Measurements from ENCODE around the gene UAP1L1.
"Not testable (repeated sequence)": the region's sequence is repeated elsewhere in the genome, so short reads cannot be mapped to it uniquely, and the experiment has no call there.

Gene UAP1L1

DNA sequence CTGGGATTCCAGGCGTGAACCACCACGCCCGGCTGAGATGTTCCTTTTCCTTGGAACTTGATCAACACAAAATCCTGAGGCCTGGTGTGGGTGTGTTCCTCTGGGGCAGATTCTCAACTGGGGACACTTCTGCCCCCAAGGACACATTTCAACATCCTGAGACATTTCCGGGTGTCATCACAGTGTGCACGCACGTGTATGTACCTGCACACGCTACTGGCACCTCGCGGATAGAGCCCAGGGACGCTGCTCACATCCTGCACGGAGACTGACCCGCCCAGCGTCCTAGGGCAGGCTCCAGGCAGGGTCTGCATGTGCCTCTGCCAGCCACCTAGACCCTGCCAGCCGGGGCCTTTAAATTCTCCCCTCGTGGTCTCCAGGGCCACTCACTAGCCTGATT is 14.9 kb upstream of the UAP1L1 start:
- Histone ChIP-seq H3K79me1 (ENCODE audit: low read length) (no peaks in the 10 kb centered on the region), H2AFZ (ENCODE audit: insufficient read depth, low read length, poor library complexity) (no peak overlapping the region), H3K4me1 (ENCODE audit: control insufficient read depth in 1 of 2, insufficient read depth in 2 of 2, low read length in 2 of 2) (no peaks in the 10 kb centered on the region), H2AK5ac (ENCODE audit: low read length) (no peak overlapping the region), H2BK12ac (ENCODE audit: low read length) (no peak overlapping the region), H3K18ac (ENCODE audit: low read length) (no peak overlapping the region), H3K14ac (ENCODE audit: low read length) (no peak overlapping the region), H4K91ac (ENCODE audit: low read depth, low read length) (no peak overlapping the region), H3K4me2 (ENCODE audit: low read length) (no peak overlapping the region), H3K27me3 (ENCODE audit: insufficient read depth, low read length) (no peaks in the 10 kb centered on the region), H3K79me2 (ENCODE audit: control insufficient read depth, insufficient read depth, low read length, poor library complexity) (no peaks in the 10 kb centered on the region), H3K23ac (ENCODE audit: low read length) (no peak overlapping the region), H4K8ac (ENCODE audit: low read depth, low read length) (no peak overlapping the region), H2BK120ac (ENCODE audit: insufficient read depth, low read length, poor library complexity) (no peak overlapping the region), H3K4me3 (ENCODE audit: low read depth, low read length) (no peak overlapping the region), H3K9me3 (ENCODE audit: insufficient read depth, low read depth, low read length) (peaks cover 2% of the 10 kb centered on the region), H4K12ac (ENCODE audit: low read depth, low read length) (no peak overlapping the region), H2BK5ac (ENCODE audit: low read depth, low read length, poor library complexity) (no peak overlapping the region), H3K9ac (ENCODE audit: low read length) (no peak overlapping the region), H3K36me3 (ENCODE audit: control insufficient read depth in 1 of 2, insufficient read depth in 2 of 2, low read length in 2 of 2) (peaks cover 2 to 3% of the 10 kb centered on the region in 2 experiments), H3K4ac (ENCODE audit: low read depth, low read length) (no peak overlapping the region), H3K27ac (ENCODE audit: low read depth, low read length) (no peak overlapping the region)
- DNase-seq: no peak
- no CpG with 5 or more reads among the region's 15 CpGs for WGBS (ENCODE audit: extremely low coverage, insufficient coverage, insufficient read length)

- no CpG with 5 or more reads among the region's 9 CpGs for WGBS (ENCODE audit: extremely low coverage, insufficient coverage, insufficient read length)
Observed at GRCh38 chr9:137062798-137063197, 14.5 kb upstream of the UAP1L1 start.

DNA sequence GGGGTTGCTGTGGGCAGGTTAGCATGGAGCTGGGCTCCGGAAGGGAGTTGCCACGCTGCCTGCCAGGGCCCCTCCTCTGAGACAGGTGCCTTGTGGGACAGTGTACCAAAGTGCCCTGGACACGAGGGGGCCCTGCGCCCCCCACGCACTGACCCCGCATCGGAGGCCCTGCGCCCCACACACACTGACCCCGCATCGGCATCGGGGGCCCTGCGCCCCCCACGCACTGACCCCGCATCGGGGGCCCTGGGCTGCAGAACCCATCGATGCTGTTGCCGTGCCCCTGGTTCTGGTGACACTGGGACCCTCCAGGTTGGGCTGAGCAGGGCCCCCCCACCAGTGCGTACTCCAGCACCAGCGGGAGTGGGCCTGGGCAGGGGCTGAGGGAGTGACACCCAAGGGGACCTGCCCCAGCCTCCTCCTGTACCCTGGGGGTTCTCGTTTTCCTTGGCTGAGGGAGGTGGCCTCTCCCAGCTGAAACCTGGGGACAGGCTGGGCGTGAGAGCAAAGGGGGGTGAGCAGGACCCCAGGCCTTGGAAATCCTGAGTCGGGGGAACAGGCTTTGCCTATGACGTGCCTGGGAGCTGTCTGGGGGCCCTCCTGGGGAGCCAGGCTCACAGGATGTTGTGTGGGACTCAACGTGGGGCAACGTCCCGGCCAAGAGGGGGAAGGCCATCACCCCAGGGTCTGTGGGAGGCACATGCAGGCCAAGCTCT is 13.8 kb upstream of the UAP1L1 start:
- Histone ChIP-seq H3K4me2 (ENCODE audit: low read length) (no peak overlapping the region), H3K9ac (ENCODE audit: low read length) (no peak overlapping the region), H3K9me3 (ENCODE audit: insufficient read depth, low read depth, low read length) (peaks cover 2% of the 10 kb centered on the region), H3K27me3 (ENCODE audit: insufficient read depth, low read length) (no peaks in the 10 kb centered on the region), H2BK5ac (ENCODE audit: low read depth, low read length, poor library complexity) (no peak overlapping the region), H4K8ac (ENCODE audit: low read depth, low read length) (no peak overlapping the region), H3K18ac (ENCODE audit: low read length) (no peak overlapping the region), H2BK12ac (ENCODE audit: low read length) (no peak overlapping the region), H3K14ac (ENCODE audit: low read length) (no peak overlapping the region), H3K27ac (ENCODE audit: low read depth, low read length) (no peak overlapping the region), H2AFZ (ENCODE audit: insufficient read depth, low read length, poor library complexity) (no peak overlapping the region), H3K4me1 (ENCODE audit: control insufficient read depth in 1 of 2, insufficient read depth in 2 of 2, low read length in 2 of 2) (no peaks in the 10 kb centered on the region), H3K4ac (ENCODE audit: low read depth, low read length) (no peak overlapping the region), H4K91ac (ENCODE audit: low read depth, low read length) (no peak overlapping the region), H4K12ac (ENCODE audit: low read depth, low read length) (no peak overlapping the region), H2BK120ac (ENCODE audit: insufficient read depth, low read length, poor library complexity) (no peak overlapping the region), H3K79me2 (ENCODE audit: control insufficient read depth, insufficient read depth, low read length, poor library complexity) (no peaks in the 10 kb centered on the region), H3K36me3 (ENCODE audit: control insufficient read depth in 1 of 2, insufficient read depth in 2 of 2, low read length in 2 of 2) (peaks cover 2 to 3% of the 10 kb centered on the region in 2 experiments), H3K79me1 (ENCODE audit: low read length) (no peaks in the 10 kb centered on the region), H3K23ac (ENCODE audit: low read length) (no peak overlapping the region), H3K4me3 (ENCODE audit: low read depth, low read length) (no peak overlapping the region), H2AK5ac (ENCODE audit: low read length) (no peak overlapping the region)
- DNase-seq: no peak
- no CpG with 5 or more reads among the region's 26 CpGs for WGBS (ENCODE audit: extremely low coverage, insufficient coverage, insufficient read length)

More at GRCh38 chr9:137062798-137063197, 14.5 kb upstream of the UAP1L1 start:
- H3K4me1 ChIP-seq (ENCODE audit: control insufficient read depth in 1 of 2, insufficient read depth in 2 of 2, low read length in 2 of 2); DNase-seq; H2AK5ac ChIP-seq (ENCODE audit: low read length); H3K79me1 ChIP-seq (ENCODE audit: low read length); H3K27me3 ChIP-seq (ENCODE audit: insufficient read depth, low read length); H2AFZ ChIP-seq (ENCODE audit: insufficient read depth, low read length, poor library complexity); H4K8ac ChIP-seq (ENCODE audit: low read depth, low read length); H3K4ac ChIP-seq (ENCODE audit: low read depth, low read length); H3K9me3 ChIP-seq (ENCODE audit: insufficient read depth, low read depth, low read length); H2BK12ac ChIP-seq (ENCODE audit: low read length); H3K27ac ChIP-seq (ENCODE audit: low read depth, low read length); H2BK5ac ChIP-seq (ENCODE audit: low read depth, low read length, poor library complexity); H4K12ac ChIP-seq (ENCODE audit: low read depth, low read length); H3K4me3 ChIP-seq (ENCODE audit: low read depth, low read length); H3K14ac ChIP-seq (ENCODE audit: low read length); H3K23ac ChIP-seq (ENCODE audit: low read length); H3K79me2 ChIP-seq (ENCODE audit: control insufficient read depth, insufficient read depth, low read length, poor library complexity); H3K36me3 ChIP-seq (ENCODE audit: control insufficient read depth in 1 of 2, insufficient read depth in 2 of 2, low read length in 2 of 2); H3K18ac ChIP-seq (ENCODE audit: low read length); H3K9ac ChIP-seq (ENCODE audit: low read length); H2BK120ac ChIP-seq (ENCODE audit: insufficient read depth, low read length, poor library complexity); H3K4me2 ChIP-seq (ENCODE audit: low read length); H4K91ac ChIP-seq (ENCODE audit: low read depth, low read length): not testable (repeated sequence)

GRCh38 chr9:137064027-137064879 is 13.1 kb upstream of the UAP1L1 start:
- Histone ChIP-seq H3K27ac (ENCODE audit: low read depth, low read length) (no peak overlapping the region), H3K79me2 (ENCODE audit: control insufficient read depth, insufficient read depth, low read length, poor library complexity) (no peaks in the 10 kb centered on the region), H4K12ac (ENCODE audit: low read depth, low read length) (no peak overlapping the region), H3K36me3 (ENCODE audit: control insufficient read depth in 1 of 2, insufficient read depth in 2 of 2, low read length in 2 of 2) (peaks cover 2 to 3% of the 10 kb centered on the region in 2 experiments), H2BK12ac (ENCODE audit: low read length) (no peak overlapping the region), H3K4me3 (ENCODE audit: low read depth, low read length) (no peak overlapping the region), H3K9me3 (ENCODE audit: insufficient read depth, low read depth, low read length) (peaks cover 2% of the 10 kb centered on the region), H3K4me1 (ENCODE audit: control insufficient read depth in 1 of 2, insufficient read depth in 2 of 2, low read length in 2 of 2) (peaks cover 1 to 3% of the 10 kb centered on the region in 2 experiments), H4K8ac (ENCODE audit: low read depth, low read length) (no peak overlapping the region), H3K79me1 (ENCODE audit: low read length) (no peaks in the 10 kb centered on the region), H3K23ac (ENCODE audit: low read length) (no peak overlapping the region), H3K27me3 (ENCODE audit: insufficient read depth, low read length) (no peaks in the 10 kb centered on the region), H2BK120ac (ENCODE audit: insufficient read depth, low read length, poor library complexity) (no peak overlapping the region), H3K4me2 (ENCODE audit: low read length) (no peak overlapping the region), H3K9ac (ENCODE audit: low read length) (no peak overlapping the region), H3K18ac (ENCODE audit: low read length) (no peak overlapping the region), H2BK5ac (ENCODE audit: low read depth, low read length, poor library complexity) (no peak overlapping the region), H3K14ac (ENCODE audit: low read length) (no peak overlapping the region), H2AK5ac (ENCODE audit: low read length) (no peak overlapping the region), H4K91ac (ENCODE audit: low read depth, low read length) (no peak overlapping the region), H3K4ac (ENCODE audit: low read depth, low read length) (no peak overlapping the region), H2AFZ (ENCODE audit: insufficient read depth, low read length, poor library complexity) (no peak overlapping the region)
- DNase-seq: peak in 1 of 2 donors; percentile 74
- WGBS (ENCODE audit: extremely low coverage, insufficient coverage, insufficient read length): no CpG with 5 or more reads among the region's 55 CpGs
